ENCODE data around the gene ARSI.

The ARSI gene

DNA sequence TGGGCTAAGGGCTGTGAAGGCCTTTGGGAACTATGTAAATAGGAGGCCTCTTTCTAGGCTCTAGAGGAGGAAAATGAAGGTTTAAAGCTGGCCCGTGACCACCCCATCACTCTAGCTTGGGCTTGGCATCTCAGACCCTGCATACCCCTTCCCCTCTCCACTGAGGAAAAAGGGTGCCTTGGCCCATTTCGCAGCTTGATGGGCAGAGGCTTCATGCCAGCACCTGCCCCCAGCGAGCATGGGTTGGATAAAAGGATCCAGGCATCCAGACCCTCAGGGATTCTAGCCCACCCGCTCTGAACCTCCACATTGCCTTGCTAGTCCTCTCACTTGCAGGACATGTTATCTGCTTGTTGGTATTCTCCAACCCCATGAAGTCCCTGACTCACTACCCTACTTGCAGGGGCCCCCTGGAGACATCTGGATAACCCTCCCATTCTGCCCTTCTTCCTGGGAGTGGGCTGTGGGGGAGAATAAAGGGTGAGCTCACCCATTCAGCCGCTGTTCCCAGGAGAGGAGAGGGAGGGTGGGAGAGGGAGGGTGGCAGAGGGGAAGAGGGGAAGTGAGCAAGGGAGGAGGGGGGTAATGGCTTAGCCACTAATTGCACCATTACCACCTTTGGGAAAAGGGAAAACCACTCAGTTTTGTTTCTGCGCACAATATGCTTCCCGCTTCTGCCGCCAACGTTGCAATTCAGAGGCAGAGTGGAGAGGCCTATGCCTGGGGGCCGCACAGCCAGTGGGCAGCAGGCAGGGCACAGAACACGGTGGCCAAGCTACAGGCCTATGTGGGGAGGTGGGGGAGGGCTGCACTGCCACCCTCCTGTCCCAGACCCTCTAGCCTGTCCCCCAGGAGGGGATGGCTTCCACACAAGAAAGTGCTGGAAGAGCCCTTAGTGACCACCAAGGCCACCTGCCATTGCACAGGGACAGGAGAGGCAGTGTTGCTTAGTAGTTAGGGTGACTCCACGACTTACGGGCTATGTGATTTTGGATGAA lies 11.0 kb downstream of the ARSI start:
- no peak overlapping the region for H3K27ac ChIP-seq
- no peaks in the 10 kb centered on the region for H3K36me3 ChIP-seq
- no peaks in the 10 kb centered on the region for H3K4me1 ChIP-seq (ENCODE audit: control insufficient read depth in 1 of 2, insufficient read depth in 1 of 2, low read depth in 1 of 2, low read length in 1 of 2)
- H3K27me3 ChIP-seq, result peaks cover 14% of the 10 kb centered on the region
- no peak overlapping the region for H3K4me3 ChIP-seq (ENCODE audit: low read depth in 1 of 2, low read length in 1 of 2)
- TF ChIP-seq, protein P1, sequence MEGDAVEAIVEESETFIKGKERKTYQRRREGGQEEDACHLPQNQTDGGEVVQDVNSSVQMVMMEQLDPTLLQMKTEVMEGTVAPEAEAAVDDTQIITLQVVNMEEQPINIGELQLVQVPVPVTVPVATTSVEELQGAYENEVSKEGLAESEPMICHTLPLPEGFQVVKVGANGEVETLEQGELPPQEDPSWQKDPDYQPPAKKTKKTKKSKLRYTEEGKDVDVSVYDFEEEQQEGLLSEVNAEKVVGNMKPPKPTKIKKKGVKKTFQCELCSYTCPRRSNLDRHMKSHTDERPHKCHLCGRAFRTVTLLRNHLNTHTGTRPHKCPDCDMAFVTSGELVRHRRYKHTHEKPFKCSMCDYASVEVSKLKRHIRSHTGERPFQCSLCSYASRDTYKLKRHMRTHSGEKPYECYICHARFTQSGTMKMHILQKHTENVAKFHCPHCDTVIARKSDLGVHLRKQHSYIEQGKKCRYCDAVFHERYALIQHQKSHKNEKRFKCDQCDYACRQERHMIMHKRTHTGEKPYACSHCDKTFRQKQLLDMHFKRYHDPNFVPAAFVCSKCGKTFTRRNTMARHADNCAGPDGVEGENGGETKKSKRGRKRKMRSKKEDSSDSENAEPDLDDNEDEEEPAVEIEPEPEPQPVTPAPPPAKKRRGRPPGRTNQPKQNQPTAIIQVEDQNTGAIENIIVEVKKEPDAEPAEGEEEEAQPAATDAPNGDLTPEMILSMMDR (IDR thresholded peaks at IDR 0.05), result no peak
- H3K9me3 ChIP-seq, result no peaks in the 10 kb centered on the region

DNA sequence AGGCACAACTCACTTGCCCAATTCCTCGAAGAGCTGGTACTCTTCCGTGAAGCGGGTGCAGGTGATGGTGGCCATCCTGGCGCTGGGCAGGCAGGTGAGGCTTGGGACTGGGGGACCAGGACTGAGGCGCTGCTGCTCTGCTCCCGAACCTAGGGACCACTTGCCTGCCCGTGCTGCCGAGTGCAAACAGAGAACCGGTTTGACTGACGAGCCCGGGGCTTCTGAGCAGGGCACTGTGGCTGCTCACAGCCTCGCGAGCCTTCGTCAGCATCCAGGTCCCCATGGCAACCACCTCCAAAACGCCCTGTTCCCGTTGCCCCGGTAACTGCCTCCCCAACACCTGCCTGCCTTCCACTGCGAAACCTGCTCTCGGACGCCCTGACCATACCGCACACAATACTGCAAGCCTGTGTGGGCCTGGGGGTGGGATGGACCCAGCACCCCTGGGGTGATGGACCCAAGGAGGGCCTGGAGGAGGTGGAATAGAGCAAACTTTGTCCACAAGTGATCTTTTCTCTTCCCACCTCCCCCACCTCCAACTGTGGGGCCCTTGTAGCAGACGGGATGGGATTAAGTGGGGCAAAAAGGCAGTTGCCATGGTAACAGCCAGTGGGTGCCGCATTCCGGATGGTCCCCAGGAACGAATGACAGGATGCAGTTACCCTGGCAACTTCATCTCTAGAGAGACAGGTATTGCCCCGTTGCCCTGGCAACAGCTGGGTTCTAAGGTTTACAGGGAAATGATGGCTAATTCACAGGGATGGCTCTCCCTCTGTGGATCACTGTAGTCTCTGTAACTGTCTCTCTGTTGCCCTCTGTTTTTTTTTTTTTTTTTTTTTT lies 12.9 kb downstream of the ARSI start, which contains the start of gene CAMK2A:
Gene CAMK2A, minus strand, starts transcription at position 223 of the 840 bp plus-strand sequence. Its CDS starts 148 bp downstream, at position 75.
- H3K36me3 ChIP-seq, result no peaks in the 10 kb centered on the region
- H3K27me3 ChIP-seq, result peaks cover 14% of the 10 kb centered on the region
- H3K9me3 ChIP-seq, result no peaks in the 10 kb centered on the region
- H3K27ac ChIP-seq, result no peak within 1 kb of the TSS
- TF ChIP-seq, protein P1 (IDR thresholded peaks at IDR 0.05), result no peak
- H3K4me1 ChIP-seq (ENCODE audit: control insufficient read depth in 1 of 2, insufficient read depth in 1 of 2, low read depth in 1 of 2, low read length in 1 of 2), result no peaks in the 10 kb centered on the region
- no peak within 1 kb of the TSS for H3K4me3 ChIP-seq (ENCODE audit: low read depth in 1 of 2, low read length in 1 of 2)

DNA sequence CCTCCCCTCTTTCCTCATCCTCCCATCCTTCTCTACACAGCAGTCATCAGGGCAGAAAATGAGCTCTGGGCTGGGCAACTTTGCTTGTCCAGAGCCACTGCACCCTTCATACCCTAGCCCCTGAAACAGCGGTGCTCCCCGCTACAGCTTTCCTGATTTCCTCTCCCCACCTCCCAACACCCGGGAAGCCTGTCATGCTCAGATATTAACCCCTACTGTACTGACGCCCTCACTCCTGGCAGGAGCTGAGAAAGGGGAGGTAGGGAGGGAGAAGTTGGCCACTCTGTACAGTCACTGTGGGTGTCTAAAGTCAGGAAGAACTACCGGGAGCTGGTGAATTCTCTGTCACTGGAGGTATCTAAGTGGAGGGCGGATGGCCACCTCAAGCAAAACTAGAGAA lies 13.9 kb downstream of the ARSI start:
- H3K27me3 ChIP-seq, result peaks cover 14% of the 10 kb centered on the region
- H3K4me1 ChIP-seq (ENCODE audit: control insufficient read depth in 1 of 2, insufficient read depth in 1 of 2, low read depth in 1 of 2, low read length in 1 of 2), result no peaks in the 10 kb centered on the region
- H3K27ac ChIP-seq, result no peak overlapping the region
- TF ChIP-seq, protein P1 (IDR thresholded peaks at IDR 0.05), result no peak
- H3K4me3 ChIP-seq (ENCODE audit: low read depth in 1 of 2, low read length in 1 of 2), result no peak overlapping the region
- H3K9me3 ChIP-seq, result no peaks in the 10 kb centered on the region
- no peaks in the 10 kb centered on the region for H3K36me3 ChIP-seq

DNA sequence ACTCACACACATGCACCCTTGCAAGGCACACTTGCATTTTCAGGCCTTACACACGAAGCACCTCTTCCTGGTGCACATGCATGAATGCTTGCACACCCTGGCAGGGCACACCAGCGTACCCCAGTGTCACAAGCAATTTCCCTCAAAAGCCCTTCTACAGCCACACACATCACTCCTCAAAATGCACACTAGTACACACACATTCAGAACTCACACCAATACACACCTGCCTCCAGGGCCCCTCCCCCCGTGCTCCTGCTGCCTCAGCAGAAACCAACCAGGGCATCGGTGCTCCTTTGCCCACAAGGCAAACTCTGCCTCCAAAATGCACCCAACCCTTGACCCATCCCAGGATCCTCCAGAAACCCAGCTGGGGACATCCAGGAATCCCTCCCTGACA lies 14.3 kb downstream of the ARSI start:
- Histone ChIP-seq H3K36me3 (no peaks in the 10 kb centered on the region), H3K4me1 (ENCODE audit: control insufficient read depth in 1 of 2, insufficient read depth in 1 of 2, low read depth in 1 of 2, low read length in 1 of 2) (no peaks in the 10 kb centered on the region), H3K9me3 (no peaks in the 10 kb centered on the region), H3K27ac (no peak overlapping the region), H3K4me3 (ENCODE audit: low read depth in 1 of 2, low read length in 1 of 2) (no peak overlapping the region), H3K27me3 (peaks cover 14% of the 10 kb centered on the region)
- TF ChIP-seq, protein P1 (IDR thresholded peaks at IDR 0.05), result no peak

DNA sequence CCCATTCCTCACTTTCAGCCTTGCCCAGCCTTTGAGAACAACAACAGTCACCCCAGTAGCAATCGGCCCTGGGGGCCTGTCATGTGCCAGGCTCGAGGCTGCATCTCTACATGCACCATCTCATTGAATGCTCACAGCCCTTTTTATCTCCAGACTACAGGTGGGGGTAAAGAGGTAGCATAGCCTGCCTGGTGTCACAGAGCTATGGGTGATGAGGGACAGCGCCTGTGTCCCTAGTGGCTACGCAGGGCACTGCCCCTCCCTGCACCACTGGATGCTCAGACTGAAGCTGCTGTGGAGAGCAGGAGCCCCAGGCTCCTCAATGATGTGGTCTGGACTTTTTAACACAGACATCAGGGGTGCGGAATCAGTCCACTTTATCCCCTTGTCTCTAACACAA lies 15.9 kb downstream of the ARSI start:
- Histone ChIP-seq H3K4me1 (ENCODE audit: control insufficient read depth in 1 of 2, insufficient read depth in 1 of 2, low read depth in 1 of 2, low read length in 1 of 2) (no peaks in the 10 kb centered on the region), H3K9me3 (no peaks in the 10 kb centered on the region), H3K36me3 (no peaks in the 10 kb centered on the region), H3K27me3 (peaks cover 10% of the 10 kb centered on the region), H3K4me3 (ENCODE audit: low read depth in 1 of 2, low read length in 1 of 2) (no peak overlapping the region), H3K27ac (no peak overlapping the region)
- TF ChIP-seq, protein P1 (IDR thresholded peaks at IDR 0.05), result no peak
